Rectal smooth muscle tissue (tissue), 1 donor: Measurements from ENCODE around the gene LMO2.
"Not testable (repeated sequence)": the region's sequence is repeated elsewhere in the genome, so short reads cannot be mapped to it uniquely, and the experiment has no call there.

Source experiments
- H3K27ac ChIP-seq: one replicate; pipeline ENCODE4 v1.7.0; 2013; ENCODE audit warnings: low read depth, low read length, inconsistent platforms
- H3K27me3 ChIP-seq: one replicate; pipeline ENCODE4 v1.7.0; 2013; ENCODE audit warnings: low read length; ENCODE audit not compliant: control insufficient read depth, insufficient read depth
- H3K36me3 ChIP-seq: one replicate; pipeline ENCODE4 v1.7.0; 2013; ENCODE audit warnings: low read length; ENCODE audit not compliant: control insufficient read depth, insufficient read depth
- H3K4me1 ChIP-seq: one replicate; pipeline ENCODE4 v1.7.0; 2013; ENCODE audit warnings: low read length; ENCODE audit not compliant: control insufficient read depth, insufficient read depth
- H3K4me3 ChIP-seq: one replicate; pipeline ENCODE4 v1.7.0; 2013; ENCODE audit warnings: low read length
- H3K9ac ChIP-seq: one replicate; pipeline ENCODE4 v1.7.0; 2013; ENCODE audit warnings: low read length

LMO2 gene

DNA sequence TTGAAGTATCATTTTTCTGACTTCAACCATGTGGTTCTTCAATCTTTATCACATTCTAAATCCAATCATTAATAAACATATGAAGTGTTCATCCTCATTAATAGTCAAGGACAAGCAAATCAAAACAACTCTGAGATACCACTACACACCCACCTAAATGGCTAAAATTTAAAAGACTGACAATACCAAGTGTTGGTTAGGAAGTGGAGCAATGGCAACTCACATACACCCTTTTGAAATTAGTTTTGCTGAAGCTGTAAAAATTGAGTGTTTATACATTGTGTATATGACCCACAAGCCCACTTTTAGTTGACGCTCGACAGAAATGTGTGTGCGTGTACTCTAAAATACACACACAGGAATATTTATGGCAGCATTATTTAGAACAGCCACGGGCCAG lies 36.7 kb upstream of the LMO2 start:
- Histone ChIP-seq H3K36me3 (no peaks in the 10 kb centered on the region), H3K27ac (no peak overlapping the region), H3K4me3 (no peak overlapping the region), H3K4me1 (no peaks in the 10 kb centered on the region), H3K27me3 (no peaks in the 10 kb centered on the region), H3K9ac (no peak overlapping the region)

DNA sequence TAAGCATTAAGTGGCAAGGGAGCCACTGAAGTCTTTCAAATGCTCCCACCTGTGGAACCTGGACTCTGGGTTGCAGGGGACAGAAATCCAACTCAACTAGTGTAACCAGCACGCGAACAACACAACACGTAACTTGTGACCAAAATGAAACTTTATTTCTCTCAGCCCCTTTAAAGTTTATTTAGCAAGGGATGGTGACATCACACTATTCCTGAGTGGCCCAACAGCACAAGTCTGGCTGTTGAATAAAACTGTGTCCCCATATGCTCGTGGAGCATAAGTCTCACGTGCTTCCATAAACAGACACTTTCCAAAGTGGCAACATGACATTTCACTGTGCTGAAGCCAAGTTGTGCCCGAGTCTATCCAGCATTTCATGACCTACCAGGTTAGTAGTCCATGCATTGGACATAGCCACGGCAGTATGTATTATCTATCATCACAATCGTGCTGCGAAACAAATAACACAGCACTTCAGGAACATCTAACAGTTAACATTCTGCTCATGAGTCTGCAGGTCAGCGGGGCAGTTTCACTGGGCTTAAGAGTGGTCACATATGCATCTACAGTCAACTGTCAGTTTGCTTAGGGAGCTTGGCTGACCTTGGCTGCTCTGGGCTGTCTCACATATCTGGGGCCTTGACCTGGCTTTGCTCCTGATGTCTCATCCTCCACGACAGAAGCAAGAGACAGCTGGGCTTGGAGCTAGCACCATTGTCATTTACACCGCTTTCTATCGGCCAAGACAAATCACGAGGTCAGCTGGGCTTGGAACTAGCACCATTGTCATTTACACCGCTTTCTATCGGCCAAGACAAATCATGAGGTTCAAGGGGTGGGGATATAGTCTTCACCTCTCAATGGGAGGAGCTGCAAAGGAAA lies 35.0 kb upstream of the LMO2 start:
- Histone ChIP-seq H3K36me3 (no peaks in the 10 kb centered on the region), H3K9ac (no peak overlapping the region), H3K27ac (no peak overlapping the region), H3K27me3 (no peaks in the 10 kb centered on the region), H3K4me3 (no peak overlapping the region), H3K4me1 (no peaks in the 10 kb centered on the region)

DNA sequence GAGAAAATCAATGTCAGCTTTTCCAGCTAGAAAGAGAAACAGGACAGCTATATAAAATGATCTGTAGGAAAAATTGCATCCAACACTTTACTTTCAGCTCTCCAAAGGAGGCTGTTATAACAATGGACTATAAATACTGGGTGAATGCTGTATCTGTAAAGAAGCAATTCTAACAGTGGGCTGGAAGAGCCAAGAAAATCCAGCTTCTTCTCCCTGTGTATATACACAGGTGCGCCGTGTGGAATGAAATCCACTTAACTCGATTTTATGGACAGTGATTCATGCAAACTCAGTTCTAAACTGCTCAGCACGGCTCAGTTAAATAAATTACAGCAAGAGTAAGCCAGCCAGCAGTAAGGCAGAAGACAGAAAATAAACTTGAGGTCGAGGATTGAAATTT lies 32.5 kb upstream of the LMO2 start:
- Histone ChIP-seq H3K4me3 (no peak overlapping the region), H3K36me3 (no peaks in the 10 kb centered on the region), H3K27me3 (no peaks in the 10 kb centered on the region), H3K9ac (no peak overlapping the region), H3K4me1 (no peaks in the 10 kb centered on the region), H3K27ac (no peak overlapping the region)

DNA sequence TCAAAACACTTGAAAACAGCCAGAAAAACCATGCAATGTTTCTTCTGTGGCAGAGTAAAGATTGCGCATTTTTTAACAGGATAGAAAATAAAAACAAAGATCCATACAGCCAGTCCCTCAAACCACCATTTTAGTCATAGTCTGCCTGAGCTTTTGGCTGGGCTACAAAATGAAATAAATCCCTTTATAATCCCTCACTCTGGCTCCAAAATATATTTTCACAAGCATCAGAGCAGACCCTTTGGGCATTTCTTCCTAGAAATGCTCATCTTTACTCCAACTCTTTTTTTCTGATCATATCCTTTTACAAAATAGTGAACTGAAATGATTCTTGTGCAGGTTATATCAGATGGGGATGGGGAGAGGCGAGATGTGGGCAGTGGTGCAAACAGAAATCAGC lies 31.8 kb upstream of the LMO2 start:
- Histone ChIP-seq H3K36me3 (no peaks in the 10 kb centered on the region), H3K27me3 (no peaks in the 10 kb centered on the region), H3K4me1 (no peaks in the 10 kb centered on the region), H3K9ac (no peak overlapping the region), H3K4me3 (no peak overlapping the region), H3K27ac (no peak overlapping the region)

DNA sequence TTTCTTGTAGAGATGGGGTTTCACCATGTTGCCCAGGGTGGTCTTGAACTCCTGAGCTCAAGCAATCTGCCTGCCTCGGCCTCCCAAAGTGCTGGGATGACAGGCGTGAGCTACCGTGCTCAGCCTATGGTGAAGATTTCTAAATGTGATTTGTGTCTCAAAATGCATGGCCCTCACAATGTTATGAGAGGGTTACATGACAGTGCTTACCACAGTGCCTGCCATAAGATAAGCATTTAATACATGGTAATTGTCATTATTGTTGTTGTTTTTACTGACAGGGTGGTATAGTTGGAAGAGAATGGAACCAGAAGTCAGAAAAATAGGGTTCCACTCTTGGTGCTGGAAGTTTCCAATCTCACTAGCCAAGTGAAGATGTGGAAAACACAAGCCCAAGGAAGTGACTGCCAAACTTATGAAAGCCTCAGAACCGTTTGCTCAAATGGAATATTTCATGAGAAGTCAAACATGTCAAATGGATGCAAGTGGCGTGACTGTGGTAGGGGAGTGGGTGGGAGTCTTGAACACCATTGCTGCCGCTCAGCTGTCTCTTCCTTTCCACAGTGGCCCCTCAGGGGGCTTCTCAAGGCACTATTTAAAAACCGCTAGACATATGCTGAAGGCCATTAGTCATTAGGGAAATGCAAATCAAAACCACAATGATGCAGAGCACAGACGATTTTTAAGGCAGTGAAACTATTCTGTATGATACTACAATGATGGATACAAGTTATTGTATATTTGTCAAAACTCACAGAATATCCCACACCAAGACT lies 29.1 kb upstream of the LMO2 start:
- H3K4me3 ChIP-seq: no peak overlapping the region
- no peak overlapping the region for H3K27ac ChIP-seq
- no peaks in the 10 kb centered on the region for H3K4me1 ChIP-seq
- H3K27me3 ChIP-seq: no peaks in the 10 kb centered on the region
- no peak overlapping the region for H3K9ac ChIP-seq
- no peaks in the 10 kb centered on the region for H3K36me3 ChIP-seq

DNA sequence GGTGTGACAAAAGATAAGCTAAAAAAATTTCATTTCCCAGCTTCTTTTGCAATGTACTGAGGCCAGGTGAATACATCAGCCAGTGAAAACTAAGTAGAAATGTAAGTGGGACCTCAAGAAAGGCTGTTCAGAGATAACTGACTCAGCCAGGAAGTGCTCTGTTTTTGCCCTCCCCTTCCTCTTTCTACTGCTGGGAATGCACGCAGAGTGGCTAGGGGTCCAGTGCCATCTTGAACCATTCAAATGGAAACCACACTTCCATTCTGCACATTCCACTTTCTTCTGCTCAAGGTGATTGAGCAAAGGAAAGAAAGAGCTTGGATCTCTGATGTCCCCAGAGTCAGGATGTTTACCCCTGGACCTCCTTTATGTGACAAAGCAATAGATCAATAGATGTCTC lies 27.8 kb upstream of the LMO2 start:
- Histone ChIP-seq H3K4me3 (no peak overlapping the region), H3K27ac (no peak overlapping the region), H3K9ac (no peak overlapping the region), H3K4me1 (no peaks in the 10 kb centered on the region), H3K27me3 (no peaks in the 10 kb centered on the region), H3K36me3 (no peaks in the 10 kb centered on the region)

DNA sequence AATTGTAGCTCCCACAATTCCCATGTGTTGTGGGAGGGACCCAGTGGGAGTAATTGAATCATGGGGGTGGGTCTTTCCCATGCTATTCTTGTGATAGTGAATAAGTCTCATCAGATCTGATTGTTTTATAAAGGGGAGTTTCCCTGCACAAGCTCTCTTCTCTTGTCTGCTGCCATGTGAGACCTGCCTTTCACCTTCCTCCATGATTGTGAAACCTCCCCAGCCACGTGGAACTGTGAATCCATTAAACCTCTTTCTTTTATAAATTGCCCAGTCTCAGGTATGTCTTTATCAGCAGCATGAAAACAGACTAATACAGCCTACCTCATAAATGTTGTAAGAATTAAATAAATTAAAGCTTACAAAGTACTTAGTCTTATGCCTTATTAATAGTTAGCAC lies 25.5 kb upstream of the LMO2 start:
- H3K9ac ChIP-seq, H3K4me3 ChIP-seq, H3K27me3 ChIP-seq, H3K27ac ChIP-seq, H3K36me3 ChIP-seq, H3K4me1 ChIP-seq: not testable (repeated sequence)

DNA sequence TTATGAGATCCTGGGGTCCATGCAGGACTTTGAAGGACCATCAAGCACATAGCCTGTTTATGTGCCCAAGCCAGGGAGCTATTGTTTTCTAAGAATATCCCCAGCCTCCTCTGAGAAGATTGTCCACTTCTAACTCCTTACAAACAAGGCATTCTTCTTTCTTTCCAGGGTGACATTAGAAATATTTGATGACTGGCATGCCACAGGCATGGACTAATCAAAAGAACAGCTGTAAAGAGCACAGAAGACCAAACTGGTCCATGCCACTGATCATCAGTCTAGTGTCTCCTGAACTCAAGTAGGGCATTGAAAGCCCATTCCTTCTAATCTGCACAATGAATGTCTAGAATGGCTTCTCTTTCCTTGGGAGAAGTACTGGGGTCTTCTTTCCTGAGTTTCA lies 24.9 kb upstream of the LMO2 start:
- Histone ChIP-seq H3K9ac (no peak overlapping the region), H3K4me1 (no peaks in the 10 kb centered on the region), H3K4me3 (no peak overlapping the region), H3K27ac (no peak overlapping the region), H3K27me3 (no peaks in the 10 kb centered on the region), H3K36me3 (no peaks in the 10 kb centered on the region)

DNA sequence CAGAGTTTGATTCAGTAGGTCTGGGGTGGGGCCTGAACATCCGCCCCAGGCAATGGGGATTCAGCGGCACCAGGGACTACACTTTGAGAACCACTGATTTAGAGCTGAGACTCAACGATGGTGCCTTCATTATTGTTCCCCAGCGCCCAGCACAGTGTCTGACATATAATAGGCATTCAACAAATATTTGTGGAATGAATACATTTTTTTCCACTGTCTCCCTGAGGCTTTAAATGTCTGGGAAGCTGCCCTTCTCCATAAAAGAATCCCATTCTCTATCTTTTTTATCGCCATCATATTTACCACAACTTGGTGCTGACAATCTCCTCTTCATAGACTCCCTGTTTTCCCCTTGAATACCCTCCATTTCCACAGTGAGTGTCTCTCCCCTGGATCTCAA lies 23.6 kb upstream of the LMO2 start:
- H3K4me3 ChIP-seq: no peak overlapping the region
- no peak overlapping the region for H3K27ac ChIP-seq
- no peaks in the 10 kb centered on the region for H3K27me3 ChIP-seq
- no peak overlapping the region for H3K9ac ChIP-seq
- H3K36me3 ChIP-seq: no peaks in the 10 kb centered on the region
- H3K4me1 ChIP-seq: no peaks in the 10 kb centered on the region

DNA sequence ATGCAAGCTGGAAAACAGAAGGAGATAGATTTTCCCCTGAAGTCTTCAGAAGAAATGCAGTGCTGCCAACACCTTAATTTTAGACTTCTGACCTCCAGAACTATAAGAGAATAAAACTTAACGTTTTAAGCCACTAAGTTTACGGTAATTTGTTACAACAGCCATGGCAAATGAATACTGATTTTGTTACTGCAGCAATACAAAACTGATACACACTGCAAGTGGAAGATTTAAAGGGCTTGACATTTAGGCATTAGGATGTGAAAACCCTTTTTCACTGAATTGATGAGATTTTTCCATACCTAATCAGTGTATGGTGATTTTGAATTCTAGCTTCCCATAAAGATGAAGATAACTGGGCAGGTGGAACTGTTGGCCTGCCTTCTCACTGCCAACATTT lies 22.1 kb upstream of the LMO2 start:
- no peak overlapping the region for H3K27ac ChIP-seq
- H3K9ac ChIP-seq: no peak overlapping the region
- no peaks in the 10 kb centered on the region for H3K4me1 ChIP-seq
- H3K27me3 ChIP-seq: no peaks in the 10 kb centered on the region
- H3K36me3 ChIP-seq: no peaks in the 10 kb centered on the region
- no peak overlapping the region for H3K4me3 ChIP-seq

DNA sequence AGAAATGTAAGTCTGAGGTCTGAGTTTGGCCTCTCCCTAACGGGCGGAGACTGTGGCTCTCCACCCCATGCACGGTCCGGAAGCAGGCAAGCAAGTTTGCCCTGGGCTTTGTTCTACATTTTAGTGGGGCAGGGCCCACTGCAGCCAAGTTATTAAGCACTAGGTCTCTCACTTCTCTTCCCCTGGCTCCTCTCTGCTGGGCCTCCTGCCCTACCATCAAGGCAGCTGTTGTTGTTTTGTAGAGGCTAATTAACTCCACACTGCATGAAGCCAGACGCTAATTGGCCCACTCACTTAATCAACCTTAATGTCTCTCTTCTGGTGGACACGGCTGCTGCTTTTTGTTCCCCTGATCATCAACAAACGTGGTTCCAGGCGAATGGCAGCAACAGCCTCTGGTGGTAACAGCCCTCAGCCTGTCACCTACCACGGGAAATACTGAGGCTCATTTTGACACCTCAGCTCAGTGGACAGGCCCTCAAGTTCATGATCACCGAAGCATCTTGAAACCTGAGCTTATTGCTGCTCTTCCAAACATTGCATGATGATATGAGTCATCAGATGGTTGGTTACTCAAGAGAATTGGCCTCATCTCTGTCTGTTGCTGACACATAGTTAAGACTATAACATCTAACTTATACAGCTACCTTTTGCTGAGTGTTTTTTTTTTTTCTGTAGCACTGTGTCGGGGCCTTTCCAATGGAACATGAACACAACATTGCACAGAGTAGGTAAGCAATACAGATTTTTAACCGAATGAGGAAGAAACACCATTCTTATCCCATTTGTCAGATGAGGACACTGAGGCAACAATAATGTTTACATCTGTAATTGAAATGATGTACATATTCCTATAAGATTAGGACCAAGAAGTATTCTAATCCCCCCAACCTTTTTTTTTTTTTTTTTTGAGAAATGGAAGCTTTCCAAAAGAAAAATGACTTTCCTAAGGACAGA lies 20.8 kb upstream of the LMO2 start:
- Histone ChIP-seq H3K27me3 (no peaks in the 10 kb centered on the region), H3K36me3 (no peaks in the 10 kb centered on the region), H3K4me3 (no peak overlapping the region), H3K4me1 (no peaks in the 10 kb centered on the region), H3K9ac (no peak overlapping the region), H3K27ac (no peak overlapping the region)

DNA sequence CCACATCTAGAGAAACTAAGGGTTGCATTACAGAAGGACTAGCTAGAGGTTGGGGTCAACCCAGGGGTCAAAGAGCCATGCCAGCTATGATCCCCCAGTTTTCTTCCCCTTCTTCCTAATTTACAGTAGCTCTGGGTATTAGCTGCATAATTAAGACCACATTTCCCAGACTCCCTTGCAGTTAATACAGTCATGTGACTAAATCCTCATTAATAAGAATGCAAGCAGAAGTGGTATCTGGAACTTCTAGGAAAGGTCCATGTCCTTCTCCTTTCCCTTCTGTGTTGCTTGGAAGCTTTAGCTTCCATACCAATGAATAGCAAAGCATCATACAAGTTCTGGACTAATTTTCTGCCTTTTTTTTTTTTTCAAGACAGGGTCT lies 19.1 kb upstream of the LMO2 start:
- Histone ChIP-seq H3K27me3 (no peaks in the 10 kb centered on the region), H3K4me1 (no peaks in the 10 kb centered on the region), H3K4me3 (no peak overlapping the region), H3K27ac (no peak overlapping the region), H3K36me3 (no peaks in the 10 kb centered on the region), H3K9ac (no peak overlapping the region)
